HuH-7 (cell line): ENCODE data around the gene BEGAIN.

Experiments used
- DNase-seq: peaks from one replicate; pipeline ENCODE4 v3.0.0; 2011; ENCODE audit warnings: low spot score

BEGAIN gene

DNA sequence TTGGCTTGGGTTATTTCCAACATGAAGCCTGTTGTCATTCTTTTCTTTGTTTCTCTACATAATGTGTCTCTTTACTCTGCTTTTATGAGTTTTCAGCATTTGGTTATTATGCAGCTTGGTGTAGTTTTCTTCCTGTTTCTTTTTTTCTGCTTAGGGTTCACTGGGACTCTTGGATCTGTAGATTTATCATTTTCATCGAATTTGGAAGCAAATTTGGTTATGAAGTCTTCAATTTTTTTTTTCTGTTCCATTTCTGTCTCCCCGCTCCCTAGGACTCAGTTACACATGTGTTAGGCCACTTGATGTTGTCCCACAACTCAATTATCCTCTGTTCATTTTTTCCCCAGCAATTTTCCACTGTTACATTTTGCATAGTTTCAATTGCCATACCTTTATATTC is 13.8 kb upstream of the BEGAIN start:
- no peak for DNase-seq

DNA sequence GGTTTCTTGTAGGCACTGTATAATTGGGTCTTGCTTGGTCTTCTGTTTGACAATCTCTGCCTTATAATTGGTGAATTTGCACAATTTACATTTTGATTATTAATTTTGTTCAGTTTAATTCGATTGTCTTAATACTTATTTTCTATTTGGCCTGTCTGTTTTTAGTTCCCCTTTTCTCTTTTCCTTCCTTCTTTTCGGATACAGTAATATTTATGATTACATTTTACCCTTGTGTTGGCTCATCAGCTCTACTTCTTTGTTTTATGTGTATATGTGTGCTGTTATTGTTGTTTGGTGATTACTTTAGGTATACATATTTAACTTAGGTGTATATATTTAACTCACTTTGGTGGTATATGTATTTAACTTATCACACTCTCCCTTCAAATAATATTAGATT is 12.8 kb upstream of the BEGAIN start:
- no peak for DNase-seq

DNA sequence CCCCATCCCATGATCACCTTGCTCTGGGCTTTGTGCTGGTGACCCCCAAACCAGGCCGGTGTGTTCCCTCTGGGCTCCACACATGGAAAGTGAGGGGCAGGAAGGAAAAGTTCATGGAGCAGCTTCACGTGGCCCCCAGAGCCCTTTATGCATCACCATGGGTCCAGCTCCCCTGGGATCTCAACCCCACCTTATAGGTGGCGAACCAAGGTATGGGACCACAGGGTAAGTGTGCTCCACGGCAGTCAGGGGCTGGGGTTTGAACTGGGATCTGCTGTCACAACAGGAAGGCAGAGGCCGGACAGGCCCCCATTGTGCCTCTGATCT is 7.4 kb upstream of the BEGAIN start:
- no peak for DNase-seq

DNA sequence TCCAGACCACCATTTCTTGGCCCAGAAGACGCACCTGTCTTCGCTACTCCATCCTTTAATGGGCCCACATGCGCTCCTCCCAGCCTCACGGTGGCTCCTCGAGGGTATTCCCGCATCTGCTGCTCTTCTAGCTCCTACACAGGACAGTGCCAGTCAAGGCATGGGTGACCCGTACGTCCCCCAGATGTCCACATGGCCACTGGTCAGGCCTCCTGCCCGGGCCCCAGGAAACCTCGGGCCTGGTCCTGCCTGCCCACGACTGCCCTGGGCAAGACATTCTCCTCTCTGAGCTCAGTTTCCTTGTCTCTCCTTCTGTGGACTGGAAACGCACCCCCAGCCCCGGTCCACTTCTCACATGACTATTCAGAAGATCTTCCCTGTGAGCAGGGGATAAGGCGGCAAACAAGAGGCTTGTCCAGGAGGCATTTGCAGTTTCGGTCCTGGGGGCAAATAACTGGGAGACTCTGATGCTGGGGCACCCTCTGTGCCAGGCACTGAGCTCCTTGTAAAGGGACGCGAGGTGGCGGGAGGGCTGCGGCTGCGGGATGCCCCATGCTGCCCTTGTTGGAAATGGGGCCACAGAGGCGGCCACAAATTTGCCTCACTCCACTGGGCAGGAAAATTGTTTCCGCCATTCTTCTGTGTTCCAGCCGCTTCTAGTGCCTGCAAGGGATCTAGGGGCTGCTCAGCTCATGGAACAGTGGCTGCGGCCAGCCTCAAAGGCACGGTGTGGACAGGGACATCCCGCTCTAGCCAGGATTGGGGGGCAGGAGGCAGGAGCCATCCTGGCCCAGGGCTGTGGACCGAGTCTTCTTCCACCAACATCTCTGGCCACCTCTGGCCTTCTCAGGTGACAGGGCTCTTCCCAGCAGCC is 6.8 kb upstream of the BEGAIN start:
- DNase-seq = no peak

DNA sequence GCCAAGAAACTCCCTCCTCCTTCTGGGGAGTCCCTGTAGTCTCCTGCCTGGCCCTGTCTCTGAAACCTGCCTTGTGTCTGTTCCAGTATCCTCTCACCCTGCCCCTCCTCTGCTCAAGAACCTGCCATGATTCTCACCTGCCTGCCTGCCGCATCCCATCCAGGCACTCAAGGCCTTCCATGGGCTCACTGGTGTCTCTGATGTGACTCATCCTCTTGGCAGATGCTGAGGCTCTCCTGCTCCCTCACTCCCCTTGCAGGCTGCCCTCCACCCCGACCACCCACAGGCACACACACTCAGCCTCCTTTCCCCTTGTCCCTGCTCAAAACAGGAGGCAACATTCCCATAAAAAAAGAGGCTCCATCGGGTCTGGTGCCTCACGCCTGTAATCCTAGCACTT is 5.8 kb upstream of the BEGAIN start:
- no peak for DNase-seq

DNA sequence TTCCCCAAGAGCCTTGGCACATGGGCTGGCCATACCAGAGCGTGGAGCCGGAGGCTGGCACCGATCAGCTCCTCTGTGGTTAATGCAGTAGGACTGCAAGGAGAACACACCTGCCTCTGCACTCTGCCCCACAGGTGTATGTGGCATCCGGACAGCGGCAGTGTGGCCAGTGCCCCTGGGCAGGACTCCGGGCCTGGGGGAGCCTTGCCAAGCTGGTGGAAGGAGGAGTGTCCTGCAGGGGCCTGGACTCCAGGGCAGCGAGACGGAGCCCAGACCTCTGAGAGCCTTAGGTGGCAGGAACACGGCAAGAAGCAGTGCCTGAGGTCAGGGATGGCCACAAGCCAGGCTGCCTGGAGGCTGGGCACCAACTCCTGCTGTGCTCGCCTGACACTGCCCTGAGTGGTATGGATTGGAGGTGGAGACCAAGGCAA is 5.3 kb upstream of the BEGAIN start:
- DNase-seq = no peak

DNA sequence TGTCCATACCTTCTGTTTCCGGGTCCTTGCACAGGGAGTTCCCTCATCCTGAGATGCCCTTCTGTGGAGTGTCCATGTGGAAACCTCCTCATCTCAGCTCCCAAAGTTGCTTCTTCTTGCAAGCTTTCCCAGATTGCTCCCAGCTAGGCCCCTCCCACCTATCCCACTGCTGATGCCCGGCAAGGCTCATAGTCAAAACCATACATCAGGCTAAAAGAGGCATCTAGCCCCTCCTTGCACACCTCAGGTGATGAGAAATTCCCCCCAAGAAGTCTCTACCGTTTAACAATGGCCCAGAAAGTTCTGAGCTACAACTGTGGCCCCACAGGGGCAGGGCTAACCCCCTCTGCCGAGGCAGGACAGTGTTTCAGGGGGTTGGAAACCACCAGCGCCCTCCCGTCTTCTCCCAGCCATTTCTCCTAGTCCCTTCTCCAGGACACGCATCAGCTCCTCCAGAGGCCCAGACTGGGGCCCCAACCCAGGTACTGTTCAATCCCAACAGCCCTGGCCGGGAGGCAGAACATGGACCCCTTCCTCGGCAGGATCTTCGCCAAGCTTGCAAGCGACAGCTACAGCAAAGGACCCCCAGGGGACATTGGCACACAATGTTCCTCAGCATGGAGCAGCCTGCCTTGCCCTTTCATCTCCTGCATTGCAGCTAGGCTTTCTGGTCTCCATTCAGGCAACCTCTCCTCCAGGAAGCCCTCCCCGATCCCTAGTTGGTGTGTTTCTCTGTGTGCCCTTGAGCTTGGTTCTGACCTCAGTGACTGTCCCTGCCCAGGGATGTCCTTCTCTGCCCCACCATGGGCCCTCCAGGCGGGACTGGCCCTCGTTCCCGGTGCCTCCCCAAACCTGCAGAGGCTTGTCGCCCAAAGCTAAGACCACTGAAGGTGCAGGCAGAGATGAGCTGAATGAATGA is 4.5 kb upstream of the BEGAIN start:
- DNase-seq = no peak

DNA sequence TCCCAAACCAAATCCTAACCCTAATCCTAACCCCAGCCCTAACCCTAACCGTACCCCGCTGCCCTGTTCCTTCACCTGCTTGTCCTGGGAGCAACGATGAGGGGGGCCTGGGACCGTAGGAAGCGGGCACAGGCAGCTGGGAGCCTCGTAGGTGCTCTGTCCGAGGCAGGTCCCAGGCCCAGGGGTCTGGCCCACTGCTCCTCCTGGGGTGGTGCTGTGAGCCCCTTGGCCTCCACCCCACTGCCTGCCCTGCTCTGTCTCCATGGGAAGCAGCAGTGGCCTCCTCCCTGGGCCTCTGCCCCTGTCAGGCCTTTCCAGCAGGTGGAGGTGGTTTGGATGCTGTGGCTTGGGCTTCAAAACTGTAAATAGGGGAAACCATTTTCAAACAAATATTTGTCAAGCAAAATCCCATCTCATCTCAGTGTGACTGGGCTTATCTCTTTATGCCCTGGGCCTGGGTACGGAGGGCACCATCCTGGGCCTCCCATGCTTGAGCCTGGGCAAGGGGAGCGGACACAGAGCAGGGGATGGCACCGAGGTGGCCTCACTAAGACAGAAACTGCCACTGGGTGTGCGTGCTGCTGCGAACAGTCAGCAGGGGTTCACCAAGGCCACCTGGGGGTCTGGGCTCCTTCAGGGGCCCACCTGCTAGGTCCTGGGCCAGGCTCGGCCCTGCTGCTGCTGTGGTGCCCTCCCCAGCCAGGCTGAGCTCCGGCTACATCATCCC is 3.7 kb upstream of the BEGAIN start:
- DNase-seq = no peak

DNA sequence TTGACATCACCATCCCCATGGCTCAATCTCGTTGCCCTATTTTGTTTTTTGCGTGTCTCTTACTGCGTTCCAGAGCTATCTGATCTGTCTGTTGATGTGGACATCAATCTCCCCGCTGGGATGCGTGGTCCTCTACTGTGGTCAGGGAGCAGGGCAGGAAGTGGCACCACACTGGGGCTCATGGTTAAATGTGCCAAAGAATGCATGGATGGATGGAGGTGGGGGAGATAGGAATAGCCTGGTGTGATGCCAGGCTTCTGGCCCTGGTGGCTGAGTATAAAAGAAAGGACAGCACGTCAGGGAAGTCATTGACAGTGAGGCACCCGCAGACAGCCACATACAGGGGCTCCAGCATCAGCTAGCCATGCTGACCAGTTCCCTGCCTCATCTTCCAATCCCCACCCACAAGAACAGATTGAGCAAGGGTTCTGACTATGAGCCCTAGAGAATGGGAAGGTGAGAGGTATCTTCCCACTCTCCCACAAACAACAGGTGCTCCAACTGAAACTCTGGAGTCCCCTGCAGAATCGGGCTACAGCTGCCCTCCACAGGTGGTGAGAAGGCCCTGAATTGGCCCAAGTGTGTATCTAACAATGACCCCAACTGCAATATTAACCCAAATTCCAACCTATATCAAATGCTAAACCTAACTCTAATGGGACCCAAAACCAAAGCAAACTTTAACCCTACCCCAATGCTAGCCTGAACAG is 2.7 kb upstream of the BEGAIN start:
- DNase-seq = no peak

DNA sequence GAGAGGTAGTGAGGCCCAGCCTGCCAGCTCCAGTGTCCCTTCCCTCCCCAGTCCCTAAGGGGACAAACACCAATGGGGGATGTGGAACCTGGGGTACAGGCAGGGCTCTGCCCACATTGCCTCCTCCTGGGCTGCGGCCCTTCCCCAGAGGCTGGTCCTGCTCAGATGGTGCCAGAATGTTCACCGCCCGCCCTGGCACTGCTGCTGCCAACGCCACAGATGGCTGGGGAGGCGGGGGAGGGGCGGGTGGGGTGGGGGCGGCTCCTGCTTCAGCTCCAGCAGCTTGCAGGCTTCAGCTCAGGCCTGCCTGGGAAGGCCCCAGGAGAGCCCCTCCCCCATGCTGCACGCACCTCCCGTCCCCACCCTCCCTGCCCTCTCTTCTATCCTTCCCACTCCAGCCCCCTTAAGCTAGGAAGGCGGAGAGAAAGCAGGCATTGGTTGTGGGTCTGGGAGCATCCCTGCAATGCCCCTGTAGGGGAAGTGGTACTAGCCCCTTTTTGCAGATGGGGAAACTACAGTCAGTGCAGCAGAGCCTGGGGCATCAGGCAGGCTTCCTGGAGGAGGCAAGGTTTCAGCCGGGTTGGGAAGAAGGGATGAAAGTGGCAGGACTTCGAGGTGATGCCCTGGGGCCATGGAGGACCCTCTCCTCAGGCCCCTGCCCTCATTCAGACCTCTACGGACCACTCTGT is 2.0 kb upstream of the BEGAIN start:
- DNase-seq = no peak

DNA sequence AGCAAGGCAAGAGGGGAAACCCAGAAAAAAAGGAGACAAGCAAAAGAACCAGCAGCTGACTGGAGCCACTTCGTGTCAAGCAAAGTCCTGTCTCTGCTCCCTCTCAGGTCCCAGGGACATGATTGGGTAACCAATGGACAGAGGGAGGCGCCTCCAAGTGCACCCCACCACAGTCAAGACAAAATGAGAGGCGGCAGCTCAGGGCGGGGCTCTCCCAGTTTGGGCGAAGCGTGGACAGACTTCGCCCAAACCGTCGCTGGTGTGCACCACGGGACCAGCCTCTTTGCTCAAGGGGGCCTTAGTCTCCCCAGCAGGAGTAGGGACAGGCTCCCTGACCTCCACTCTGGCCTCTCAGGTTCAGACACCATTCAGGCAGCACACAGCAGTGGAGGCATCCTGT is 1.5 kb upstream of the BEGAIN start:
- DNase-seq = no peak

DNA sequence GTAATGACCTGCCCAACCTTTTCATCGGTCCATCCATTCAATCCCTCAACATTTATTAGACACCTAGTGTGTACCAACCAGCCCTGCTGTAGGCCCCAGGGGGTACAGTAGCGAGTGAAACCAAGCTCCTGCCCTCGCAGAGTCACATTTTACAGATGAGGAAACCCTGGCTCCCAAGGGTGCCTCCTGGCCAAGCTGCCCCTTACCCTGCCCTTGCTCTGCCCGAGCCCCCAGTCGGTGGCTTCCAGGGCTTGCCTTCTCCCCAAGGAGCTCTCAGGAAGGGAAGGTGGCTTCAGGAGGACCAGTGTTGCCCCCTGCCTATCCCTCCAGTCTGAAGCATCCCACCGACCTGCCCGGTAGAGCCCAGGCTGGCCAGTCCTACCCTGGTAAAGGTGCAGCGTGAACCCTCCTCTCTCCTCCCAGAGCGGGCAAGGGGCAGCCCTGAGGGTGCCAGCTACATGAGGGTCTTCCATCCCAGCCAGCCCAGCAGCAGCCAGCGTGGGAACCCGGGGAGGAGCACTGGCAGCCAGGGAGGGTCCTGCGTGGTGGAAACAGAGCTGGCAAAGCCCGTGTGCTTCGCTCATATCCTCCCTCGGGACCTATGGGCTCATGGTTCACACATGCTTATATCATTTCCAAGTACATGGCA is 670 bp upstream of the BEGAIN start:
- no peak for DNase-seq

DNA sequence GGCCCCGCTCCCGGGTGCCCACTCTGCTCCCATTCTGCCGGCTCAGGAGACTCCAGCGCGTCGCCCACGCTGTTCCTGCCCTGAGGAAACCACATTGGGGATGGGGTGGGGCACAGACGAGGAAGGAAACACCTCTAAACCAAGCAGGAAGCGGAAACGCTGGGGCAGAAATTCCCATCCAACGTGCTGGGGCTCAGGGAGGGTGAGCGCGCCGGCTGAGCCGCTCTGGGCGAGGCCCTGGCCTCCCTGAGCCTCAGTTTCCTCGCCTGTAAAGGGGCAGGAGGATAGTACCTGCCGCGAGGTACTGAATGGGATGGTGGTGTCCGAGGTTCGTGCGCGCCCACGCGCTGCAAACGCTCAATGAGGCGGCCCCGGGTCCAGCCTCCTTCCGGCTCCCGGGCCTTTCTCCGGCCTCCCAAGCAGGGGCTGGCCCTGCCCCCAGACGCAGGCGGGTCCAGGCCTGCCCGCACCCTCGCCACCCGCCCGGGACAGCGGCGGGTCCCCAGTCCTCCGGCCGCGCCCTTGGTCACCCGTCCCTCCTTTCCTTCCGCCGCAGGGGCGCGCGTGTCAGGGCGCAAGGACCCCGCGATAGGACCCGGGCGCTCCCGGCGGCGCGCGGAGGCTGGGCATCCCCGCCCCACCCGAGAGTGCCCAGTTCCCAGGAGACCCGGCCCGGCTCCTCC is 673 bp downstream of the BEGAIN start:
- no peak for DNase-seq

DNA sequence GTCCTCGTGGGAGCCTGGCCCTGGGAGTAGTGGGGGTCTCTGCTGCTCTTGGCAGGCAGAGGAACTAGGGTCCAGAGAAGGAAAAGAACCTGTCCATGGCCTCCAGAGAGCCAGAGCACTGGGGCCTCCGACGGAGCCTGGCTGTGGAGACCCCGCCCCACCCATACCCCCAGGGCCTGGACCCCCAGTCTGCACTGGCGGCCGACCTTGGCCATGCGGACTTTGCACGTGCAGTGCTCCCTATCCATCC is 1.1 kb downstream of the BEGAIN start:
- DNase-seq = no peak

DNA sequence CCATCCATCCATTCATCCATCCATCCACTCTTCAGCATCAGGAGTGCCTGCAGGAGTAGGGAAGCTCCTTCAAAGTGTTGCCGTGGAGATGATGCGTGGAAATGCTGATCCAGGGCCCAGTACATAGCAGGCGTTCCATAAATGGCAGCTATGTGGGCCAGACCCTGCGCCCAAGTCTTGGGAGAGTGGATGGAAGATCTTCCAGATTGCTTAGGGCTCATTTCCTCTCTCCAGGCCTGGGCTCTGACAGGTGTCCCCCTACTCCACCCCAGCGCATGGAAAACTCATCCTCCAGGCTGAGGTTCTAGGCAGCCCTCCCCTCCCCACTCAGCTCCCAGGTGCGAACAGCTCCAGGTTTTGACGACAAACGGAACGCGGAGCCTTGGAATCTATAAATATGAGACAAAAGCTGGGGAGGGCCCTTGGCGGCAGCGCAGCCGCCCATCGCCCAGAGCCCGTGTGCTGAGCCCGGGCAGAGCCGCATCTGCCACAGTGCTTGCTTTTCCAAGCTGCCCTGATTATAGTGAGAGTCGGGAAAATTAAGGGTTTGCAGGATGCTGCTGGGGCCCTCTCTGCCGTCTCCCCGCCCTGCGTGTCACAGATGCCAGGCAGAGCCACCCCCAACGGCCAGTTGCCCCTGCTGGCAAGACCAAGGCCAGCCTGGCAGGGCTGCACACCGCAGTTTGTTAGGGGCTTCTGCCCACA is 1.6 kb downstream of the BEGAIN start:
- no peak for DNase-seq

DNA sequence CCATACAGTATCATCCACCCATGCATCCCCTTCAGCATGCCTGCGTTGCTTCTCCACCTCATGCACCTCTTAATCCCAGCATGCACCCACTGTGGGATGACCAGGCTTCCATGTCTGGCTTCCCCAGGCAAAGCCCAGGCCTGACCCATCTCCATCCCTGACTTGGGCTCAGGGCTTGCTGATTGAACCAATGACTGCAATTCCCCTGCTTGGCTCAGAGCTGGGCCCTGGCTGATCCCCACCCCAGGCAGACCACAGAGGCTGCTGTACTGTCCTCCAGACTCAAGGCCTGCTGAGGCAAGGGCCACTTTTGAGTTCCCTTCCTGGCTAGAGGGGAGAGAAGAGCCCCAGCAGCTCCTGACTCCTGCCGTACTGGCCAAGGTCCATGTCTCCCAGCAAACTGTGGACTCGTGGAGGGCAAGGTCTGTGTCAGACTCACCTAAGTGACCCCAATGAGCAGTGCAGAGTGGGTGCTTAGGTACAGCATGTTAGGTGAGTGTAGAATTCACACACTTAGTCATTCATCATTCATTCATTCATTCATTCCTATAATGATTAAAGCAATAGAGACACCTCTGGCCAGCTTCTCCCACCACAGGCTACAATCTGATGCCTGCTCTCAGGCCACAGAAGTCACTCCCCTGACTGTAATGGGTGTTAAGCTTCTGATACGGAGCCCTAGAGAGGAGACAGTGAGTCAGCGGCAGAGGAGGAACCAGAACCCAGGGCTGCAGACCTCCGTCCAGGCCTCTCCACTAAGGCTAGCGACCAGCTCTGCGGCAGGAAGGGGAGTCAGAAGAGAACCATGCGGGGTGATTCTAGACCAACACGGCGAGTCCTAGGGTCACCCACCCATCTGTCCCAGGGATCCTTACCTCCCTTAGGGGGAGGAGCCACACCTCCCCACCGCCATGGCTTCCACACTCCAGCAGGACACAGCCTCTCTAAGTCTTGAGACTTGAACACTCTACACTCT is 2.9 kb downstream of the BEGAIN start:
- no peak for DNase-seq

DNA sequence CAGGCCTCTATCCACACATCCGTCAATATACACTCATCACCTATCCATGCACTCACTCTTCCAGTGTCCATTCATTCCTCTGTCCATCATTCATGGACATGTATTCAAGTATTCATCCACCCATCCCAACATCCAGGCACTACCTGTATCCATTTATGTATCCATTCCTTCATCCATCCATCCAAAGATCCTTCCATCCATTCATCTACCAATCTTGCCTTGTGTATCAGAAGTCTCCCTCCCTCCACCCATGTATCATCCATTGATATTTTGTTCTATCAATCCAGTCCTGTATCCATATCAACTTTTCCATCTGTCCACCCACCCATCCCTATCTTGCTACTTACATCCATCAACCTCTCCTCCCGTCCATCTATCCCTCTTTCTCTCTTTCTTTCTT is 4.0 kb downstream of the BEGAIN start:
- DNase-seq = no peak

DNA sequence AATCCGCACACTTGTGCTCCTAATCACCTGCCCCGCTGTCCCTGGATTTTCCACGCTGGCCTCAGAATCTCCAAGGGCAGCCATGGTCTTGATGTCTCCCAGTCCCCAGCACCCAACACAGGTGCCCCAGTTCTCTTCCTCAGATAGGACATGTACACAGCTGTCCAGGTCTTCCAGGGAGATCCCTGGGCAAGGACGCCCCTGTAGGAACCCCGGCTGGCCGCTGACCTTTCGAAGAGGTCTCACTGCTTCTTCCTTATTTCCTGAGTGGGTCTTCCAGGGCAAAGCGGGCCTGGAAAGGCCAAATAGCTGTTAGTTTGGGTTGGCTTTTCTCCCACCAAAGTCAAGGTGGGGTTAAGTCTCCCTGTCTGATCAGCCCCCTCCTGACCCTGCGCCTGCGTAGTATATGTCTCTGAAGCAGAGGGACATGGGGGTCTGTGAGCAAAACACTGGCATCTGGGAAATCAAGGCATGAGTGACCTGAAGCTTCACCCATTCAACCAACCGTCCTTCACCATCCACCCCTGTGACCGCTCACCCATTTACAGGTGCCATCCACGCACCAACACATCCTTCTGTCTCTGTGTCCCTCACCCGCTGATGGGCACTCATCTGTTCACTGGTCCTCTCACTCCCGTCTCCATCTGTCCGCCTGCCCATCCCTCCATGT is 4.6 kb downstream of the BEGAIN start:
- DNase-seq = no peak
